ENCODE data around the gene MORN1.

The MORN1 gene

DNA sequence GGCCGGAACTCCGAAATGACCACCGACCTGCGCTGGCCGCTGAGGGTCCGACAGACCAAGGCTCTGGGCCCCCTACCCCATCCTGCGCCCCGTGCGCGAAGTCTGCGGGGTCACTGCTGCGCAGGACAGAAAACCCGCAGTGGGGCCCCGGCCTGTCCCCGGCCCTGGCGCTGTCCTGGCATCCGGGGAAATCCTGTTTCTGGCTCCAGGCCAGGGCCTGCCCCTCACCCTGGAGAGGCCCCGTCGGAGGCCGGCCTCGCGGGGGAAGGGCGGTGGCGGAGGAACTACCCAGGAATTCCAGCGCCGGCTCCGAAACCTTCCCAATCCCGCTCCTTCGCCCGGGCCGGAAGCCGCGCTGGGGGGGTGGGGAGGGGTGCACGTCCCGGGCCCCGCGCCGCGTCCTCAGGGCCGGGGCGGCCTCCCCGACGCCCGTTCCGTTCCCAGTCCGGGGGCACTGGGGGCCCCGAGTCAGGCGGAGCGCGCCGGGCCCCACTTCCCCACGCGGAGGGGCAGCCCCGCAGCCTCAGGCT lies 77.0 kb downstream of the MORN1 start:
- no peak for TF ChIP-seq PPARA (CRISPR knock-in tag; IDR thresholded peaks at IDR 0.05; ENCODE audit: borderline replicate concordance)
- no peak for TF ChIP-seq ISL1 (CRISPR knock-in tag; IDR thresholded peaks at IDR 0.05)
- peak; percentile 70; the same call in 1 of the 2 replicates for TF ChIP-seq GLIS3 (CRISPR knock-in tag; IDR thresholded peaks at IDR 0.05)
- TF ChIP-seq RARB (CRISPR knock-in tag; IDR thresholded peaks at IDR 0.05), result 0 out of 2 replicates have a peak, but pooled peaks have one; percentile 36
- TF ChIP-seq, protein P1, sequence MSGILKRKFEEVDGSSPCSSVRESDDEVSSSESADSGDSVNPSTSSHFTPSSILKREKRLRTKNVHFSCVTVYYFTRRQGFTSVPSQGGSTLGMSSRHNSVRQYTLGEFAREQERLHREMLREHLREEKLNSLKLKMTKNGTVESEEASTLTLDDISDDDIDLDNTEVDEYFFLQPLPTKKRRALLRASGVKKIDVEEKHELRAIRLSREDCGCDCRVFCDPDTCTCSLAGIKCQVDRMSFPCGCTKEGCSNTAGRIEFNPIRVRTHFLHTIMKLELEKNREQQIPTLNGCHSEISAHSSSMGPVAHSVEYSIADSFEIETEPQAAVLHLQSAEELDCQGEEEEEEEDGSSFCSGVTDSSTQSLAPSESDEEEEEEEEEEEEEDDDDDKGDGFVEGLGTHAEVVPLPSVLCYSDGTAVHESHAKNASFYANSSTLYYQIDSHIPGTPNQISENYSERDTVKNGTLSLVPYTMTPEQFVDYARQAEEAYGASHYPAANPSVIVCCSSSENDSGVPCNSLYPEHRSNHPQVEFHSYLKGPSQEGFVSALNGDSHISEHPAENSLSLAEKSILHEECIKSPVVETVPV (CRISPR knock-in tag; IDR thresholded peaks at IDR 0.05), result no peak
- peak; percentile 53 for ATAC-seq

DNA sequence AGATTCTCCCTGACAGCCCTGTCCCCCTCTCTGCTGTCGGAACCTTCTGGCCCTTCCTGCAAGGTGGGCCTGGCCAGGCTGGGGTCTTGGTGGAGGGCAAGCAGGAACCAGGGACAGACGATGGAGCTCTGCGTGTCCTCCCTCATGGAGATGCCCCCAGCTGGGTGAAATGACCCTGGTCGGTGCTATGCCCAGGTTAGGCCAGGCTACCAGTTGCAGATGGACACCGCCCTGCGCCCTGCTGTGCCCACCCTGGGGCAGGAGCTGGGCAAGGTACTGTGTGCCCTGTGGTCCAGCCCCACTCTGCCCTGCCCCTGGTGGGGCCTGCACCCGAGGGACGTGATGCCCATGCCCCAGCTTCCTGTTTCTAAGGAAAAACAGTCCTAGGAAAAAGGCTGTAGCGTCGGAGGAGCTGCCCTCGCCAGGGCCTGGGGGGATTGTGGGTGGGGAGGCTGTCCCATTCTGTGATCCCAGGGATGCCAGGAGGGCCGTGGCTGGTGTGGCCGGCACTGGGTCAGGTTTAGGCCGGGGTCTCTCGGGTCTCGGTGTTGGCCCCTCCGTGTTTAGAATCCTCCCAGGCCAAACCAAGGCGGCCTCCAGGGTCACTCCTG lies 77.6 kb downstream of the MORN1 start:
- peak; percentile 3 for ATAC-seq
- TF ChIP-seq ZNF8 (CRISPR knock-in tag; IDR thresholded peaks at IDR 0.05) (no peak), ZC3H10 (CRISPR knock-in tag; IDR thresholded peaks at IDR 0.05) (no peak), ZNF70 (CRISPR knock-in tag; IDR thresholded peaks at IDR 0.05) (no peak), CSDC2 (CRISPR knock-in tag; IDR thresholded peaks at IDR 0.05) (no peak)

DNA sequence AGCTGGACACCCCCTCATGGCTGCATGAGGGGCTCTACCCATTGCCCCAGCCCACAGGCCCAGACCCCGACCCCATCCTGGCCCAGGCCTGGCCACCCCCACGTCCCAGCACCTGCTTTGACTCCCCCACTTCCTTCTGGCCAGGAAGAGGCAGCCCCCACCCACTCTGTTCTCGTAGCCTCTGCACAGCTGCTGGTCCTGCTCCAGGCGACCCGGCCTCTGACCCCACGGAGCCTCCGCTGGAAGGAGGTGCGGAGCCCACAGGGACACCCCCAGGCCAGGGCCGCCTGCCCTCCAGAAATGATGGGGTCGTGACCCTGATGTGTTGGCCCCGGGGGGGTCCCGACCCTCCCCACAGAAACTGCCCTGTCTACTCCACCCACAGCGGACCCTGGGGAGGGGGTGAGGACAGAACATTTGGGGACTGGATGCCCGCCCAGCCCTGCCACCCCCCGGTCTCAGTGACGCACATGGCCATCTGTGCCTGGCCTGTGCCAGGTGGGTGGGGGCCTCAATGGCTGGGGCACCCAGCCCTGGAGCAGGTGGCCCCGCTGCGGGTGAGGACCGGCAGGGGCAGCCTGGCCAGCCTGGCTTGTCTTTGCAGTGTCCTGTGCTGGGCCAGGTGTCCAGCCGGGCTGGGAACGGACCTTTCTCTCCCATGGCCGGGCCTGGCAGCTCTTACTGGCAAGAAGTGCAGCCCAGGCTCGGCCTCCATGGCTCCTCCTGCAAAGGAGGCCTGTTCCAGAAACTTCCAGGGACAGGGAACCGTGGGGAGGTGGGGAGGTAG lies 78.6 kb downstream of the MORN1 start:
- ATAC-seq, result no peak

More for the DNA sequence above, 78.6 kb downstream of the MORN1 start:
- no peak for TF ChIP-seq ZNF565 (CRISPR knock-in tag; conservative IDR thresholded peaks at IDR 0.05; ENCODE audit: low read depth)
- no peak for TF ChIP-seq ZFP3 (CRISPR knock-in tag; IDR thresholded peaks at IDR 0.05)
- no peak for TF ChIP-seq ZC3H10 (CRISPR knock-in tag; IDR thresholded peaks at IDR 0.05)
- TF ChIP-seq, protein P1 (CRISPR knock-in tag; IDR thresholded peaks at IDR 0.05), result no peak
- no peak for TF ChIP-seq ZNF8 (CRISPR knock-in tag; IDR thresholded peaks at IDR 0.05)
- no peak for TF ChIP-seq TOX (CRISPR knock-in tag; IDR thresholded peaks at IDR 0.05; ENCODE audit: borderline replicate concordance)
- TF ChIP-seq SNAI2 (CRISPR knock-in tag; IDR thresholded peaks at IDR 0.05), result no peak
- TF ChIP-seq ZNF70 (CRISPR knock-in tag; IDR thresholded peaks at IDR 0.05), result no peak
- TF ChIP-seq RARB (CRISPR knock-in tag; IDR thresholded peaks at IDR 0.05), result no peak
- TF ChIP-seq CSDC2 (CRISPR knock-in tag; IDR thresholded peaks at IDR 0.05), result no peak
- TF ChIP-seq ISL1 (CRISPR knock-in tag; IDR thresholded peaks at IDR 0.05), result no peak
- no peak for TF ChIP-seq ESRRG (CRISPR knock-in tag; IDR thresholded peaks at IDR 0.05)
- TF ChIP-seq GLIS3 (CRISPR knock-in tag; IDR thresholded peaks at IDR 0.05), result no peak
- TF ChIP-seq PPARA (CRISPR knock-in tag; IDR thresholded peaks at IDR 0.05; ENCODE audit: borderline replicate concordance), result no peak
- no peak for TF ChIP-seq BACH2 (CRISPR knock-in tag; IDR thresholded peaks at IDR 0.05; ENCODE audit: borderline replicate concordance)
- no peak for TF ChIP-seq ARNTL (CRISPR knock-in tag; IDR thresholded peaks at IDR 0.05; ENCODE audit: borderline replicate concordance, low read depth)
- no peak for TF ChIP-seq OSR1 (CRISPR knock-in tag; IDR thresholded peaks at IDR 0.05)
- TF ChIP-seq, protein P2, sequence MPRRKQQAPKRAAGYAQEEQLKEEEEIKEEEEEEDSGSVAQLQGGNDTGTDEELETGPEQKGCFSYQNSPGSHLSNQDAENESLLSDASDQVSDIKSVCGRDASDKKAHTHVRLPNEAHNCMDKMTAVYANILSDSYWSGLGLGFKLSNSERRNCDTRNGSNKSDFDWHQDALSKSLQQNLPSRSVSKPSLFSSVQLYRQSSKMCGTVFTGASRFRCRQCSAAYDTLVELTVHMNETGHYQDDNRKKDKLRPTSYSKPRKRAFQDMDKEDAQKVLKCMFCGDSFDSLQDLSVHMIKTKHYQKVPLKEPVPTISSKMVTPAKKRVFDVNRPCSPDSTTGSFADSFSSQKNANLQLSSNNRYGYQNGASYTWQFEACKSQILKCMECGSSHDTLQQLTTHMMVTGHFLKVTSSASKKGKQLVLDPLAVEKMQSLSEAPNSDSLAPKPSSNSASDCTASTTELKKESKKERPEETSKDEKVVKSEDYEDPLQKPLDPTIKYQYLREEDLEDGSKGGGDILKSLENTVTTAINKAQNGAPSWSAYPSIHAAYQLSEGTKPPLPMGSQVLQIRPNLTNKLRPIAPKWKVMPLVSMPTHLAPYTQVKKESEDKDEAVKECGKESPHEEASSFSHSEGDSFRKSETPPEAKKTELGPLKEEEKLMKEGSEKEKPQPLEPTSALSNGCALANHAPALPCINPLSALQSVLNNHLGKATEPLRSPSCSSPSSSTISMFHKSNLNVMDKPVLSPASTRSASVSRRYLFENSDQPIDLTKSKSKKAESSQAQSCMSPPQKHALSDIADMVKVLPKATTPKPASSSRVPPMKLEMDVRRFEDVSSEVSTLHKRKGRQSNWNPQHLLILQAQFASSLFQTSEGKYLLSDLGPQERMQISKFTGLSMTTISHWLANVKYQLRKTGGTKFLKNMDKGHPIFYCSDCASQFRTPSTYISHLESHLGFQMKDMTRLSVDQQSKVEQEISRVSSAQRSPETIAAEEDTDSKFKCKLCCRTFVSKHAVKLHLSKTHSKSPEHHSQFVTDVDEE (CRISPR knock-in tag; IDR thresholded peaks at IDR 0.05), result no peak
- TF ChIP-seq, protein P3, sequence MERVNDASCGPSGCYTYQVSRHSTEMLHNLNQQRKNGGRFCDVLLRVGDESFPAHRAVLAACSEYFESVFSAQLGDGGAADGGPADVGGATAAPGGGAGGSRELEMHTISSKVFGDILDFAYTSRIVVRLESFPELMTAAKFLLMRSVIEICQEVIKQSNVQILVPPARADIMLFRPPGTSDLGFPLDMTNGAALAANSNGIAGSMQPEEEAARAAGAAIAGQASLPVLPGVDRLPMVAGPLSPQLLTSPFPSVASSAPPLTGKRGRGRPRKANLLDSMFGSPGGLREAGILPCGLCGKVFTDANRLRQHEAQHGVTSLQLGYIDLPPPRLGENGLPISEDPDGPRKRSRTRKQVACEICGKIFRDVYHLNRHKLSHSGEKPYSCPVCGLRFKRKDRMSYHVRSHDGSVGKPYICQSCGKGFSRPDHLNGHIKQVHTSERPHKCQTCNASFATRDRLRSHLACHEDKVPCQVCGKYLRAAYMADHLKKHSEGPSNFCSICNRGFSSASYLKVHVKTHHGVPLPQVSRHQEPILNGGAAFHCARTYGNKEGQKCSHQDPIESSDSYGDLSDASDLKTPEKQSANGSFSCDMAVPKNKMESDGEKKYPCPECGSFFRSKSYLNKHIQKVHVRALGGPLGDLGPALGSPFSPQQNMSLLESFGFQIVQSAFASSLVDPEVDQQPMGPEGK (CRISPR knock-in tag; IDR thresholded peaks at IDR 0.05; ENCODE audit: borderline replicate concordance), result no peak
